K562 treated with DMSO at 1 percent for 48 hours (cell line): ENCODE results near the gene CACNG5. TPM values are rescaled to one million over a fixed set of nuclear protein-coding genes. Genes with fewer than 3 reads are reported as not detected.

ENCODE experiments used
- total RNA-seq: library from RNA; unstranded; fragments of 300-600 nt; gene quantifications from 2 replicates; pipeline ENCODE4 v1.2.3, GENCODE V29; 2022; ENCODE audit warnings: low replicate concordance; ENCODE audit errors: extremely low read depth

Gene CACNG5
- total RNA-seq, result not detected in 2 replicates

GRCh38 chr17:66834919-66835454, at the start of gene CACNG5:
TSS of gene CACNG5 (plus strand) at chr17:66835117. CDS start at chr17:66877333, 42,216 bp downstream.

Other genes with a start within 250 kb of the CACNG5 start
- not detected in 2 replicates for gene CACNG4, start 129.6 kb downstream of the CACNG5 start, total RNA-seq
- not detected in 2 replicates for gene CACNG1, start 209.4 kb downstream of the CACNG5 start, total RNA-seq